AG09319 (cell line): Measurements from ENCODE around the gene MAN2C1.
"Not testable (repeated sequence)": the region's sequence is repeated elsewhere in the genome, so short reads cannot be mapped to it uniquely, and the experiment has no call there.

ENCODE experiments used
- DNase-seq: peaks from one replicate; pipeline ENCODE4 v3.0.0-alpha.2; 2010; ENCODE audit warnings: low read depth; ENCODE audit errors: extremely low read depth
- TF ChIP-seq, protein P1 (sequence below): IDR thresholded peaks from 2 replicates; pipeline ENCODE4 v1.5.1; 2011; ENCODE audit warnings: low read depth, mild to moderate bottlenecking, inconsistent platforms, low read length, moderate library complexity

MAN2C1 gene

DNA sequence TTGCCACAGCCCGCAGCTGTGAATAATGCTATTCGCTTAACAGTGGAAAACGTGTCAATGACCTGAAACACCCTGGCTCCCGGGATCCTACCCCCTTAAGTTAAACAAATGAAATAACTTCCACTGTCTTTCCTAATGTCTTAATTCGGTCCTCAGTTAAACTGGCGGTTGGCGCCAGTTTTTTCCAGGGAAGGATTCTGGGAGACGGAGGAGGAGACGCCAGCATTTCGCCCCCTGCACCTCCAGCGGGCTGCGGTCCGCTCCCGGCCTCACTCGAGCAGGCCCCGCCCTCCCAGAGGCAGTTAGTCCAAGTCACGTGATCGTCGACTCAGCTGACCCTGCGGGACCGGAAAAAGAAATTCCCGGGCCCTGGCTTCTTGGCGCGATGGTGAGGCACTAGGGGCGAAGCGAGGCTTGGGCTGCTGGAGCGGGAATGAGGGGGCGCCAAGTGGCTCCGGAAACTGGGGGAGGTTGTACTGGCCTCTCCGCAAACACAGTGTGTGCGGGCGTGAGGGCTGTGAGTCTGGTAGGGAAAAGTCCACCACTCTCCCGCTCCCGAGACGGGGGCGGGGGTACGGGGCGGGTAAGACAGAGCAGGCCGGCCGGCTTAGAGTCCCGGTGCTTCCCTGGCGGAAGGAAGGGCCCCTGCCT lies 32.6 kb downstream of the MAN2C1 start, which contains the start of gene COMMD4:
Gene COMMD4, plus strand, starts transcription at position 359 of the 651 bp plus-strand sequence. Its CDS starts 27 bp downstream, at position 386.
- DNase-seq, result peak; percentile 86
- TF ChIP-seq, protein P1, sequence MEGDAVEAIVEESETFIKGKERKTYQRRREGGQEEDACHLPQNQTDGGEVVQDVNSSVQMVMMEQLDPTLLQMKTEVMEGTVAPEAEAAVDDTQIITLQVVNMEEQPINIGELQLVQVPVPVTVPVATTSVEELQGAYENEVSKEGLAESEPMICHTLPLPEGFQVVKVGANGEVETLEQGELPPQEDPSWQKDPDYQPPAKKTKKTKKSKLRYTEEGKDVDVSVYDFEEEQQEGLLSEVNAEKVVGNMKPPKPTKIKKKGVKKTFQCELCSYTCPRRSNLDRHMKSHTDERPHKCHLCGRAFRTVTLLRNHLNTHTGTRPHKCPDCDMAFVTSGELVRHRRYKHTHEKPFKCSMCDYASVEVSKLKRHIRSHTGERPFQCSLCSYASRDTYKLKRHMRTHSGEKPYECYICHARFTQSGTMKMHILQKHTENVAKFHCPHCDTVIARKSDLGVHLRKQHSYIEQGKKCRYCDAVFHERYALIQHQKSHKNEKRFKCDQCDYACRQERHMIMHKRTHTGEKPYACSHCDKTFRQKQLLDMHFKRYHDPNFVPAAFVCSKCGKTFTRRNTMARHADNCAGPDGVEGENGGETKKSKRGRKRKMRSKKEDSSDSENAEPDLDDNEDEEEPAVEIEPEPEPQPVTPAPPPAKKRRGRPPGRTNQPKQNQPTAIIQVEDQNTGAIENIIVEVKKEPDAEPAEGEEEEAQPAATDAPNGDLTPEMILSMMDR, result no peak

DNA sequence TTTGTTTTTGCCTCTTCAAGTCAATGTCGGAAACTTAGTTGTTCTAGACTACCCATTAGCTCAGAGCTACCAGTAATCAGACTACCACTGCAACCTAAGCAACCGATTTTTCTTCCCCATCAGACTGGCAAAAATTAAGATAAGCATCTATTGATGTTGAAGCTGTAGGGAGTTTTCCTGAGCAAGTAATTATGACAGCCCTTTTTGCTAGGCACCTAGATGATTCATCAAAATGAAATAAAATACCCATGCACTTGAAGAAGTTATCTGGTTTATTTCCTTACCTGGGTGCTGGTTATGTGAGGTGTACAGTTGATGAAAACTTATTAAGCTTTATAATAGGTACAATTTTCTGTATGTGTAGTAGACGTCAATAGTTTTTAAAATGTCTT lies 33.1 kb downstream of the MAN2C1 start:
- TF ChIP-seq, protein P1, result no peak
- no peak for DNase-seq

DNA sequence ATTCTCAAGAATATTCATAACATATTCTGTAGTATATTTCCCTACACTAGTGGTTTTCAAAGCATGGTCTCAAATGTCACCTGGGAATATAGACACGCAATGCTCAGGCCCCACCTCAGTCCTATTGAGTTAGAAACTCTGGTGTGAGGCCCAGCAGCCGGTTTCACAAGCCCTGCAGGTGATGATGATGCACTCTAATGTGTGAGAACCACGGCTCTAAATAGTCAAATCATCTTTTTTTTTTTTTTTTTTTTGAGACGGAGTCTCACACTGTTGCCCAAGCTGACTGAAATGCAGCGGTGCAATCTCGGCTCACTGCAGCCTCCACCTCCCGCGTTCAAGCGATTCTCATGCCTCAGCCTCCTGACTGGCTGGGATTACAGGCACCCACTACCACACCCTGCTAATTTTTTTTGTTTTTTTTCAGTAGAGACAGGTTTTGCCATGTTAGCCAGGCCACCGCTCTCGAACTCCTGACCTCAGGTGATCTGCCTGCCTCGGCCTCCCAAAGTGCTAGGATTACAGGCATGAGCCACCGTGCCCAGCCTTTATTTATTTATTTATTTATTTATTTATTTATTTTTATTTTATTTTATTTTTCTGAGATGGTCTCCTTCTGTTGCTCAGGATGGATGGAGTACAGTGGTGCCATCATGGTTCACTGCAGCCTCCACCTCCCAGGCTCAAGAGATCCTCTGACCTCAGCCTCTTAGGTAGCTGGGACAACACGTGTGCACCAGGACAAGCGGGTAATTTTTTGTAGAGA lies 34.6 kb downstream of the MAN2C1 start:
- DNase-seq, result not testable (repeated sequence)

DNA sequence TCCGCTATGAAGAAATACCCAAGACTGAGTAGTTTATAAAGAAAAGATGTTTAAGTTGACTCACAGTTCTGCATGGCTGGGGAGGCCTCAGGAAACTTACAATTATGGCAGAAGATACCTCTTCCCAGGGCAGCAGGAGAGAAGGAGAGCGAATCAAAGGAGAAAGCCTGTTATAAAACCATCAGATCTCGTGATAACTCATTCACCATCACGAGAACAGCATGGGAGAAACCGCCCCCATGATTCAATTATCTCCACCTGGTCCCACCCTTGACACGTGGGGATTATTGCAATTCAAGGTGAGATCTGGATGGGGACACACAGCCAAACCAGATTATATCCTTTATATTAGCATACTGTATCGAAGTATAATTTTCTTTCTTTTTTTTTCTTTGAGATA lies 36.3 kb downstream of the MAN2C1 start:
- not testable (repeated sequence) for DNase-seq

DNA sequence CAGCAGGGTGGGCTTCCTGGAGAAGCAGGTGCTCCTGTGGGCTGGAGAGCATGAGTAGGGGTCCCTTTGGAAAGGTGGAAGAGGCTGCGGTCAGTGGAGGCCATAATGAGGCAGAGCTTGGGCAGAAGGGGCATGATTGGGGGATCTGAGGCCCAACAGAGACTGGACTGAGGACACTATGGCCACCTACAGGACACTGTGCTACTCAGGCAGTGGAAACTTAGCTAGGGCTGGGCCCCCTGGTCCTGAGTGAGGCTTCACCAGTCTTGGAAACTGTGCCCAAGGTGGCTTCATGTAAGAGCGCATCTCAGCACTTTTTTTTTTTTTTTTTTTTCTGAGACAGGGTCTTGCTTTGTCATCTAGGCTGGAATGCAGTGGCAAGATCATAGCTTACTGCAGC lies 38.8 kb downstream of the MAN2C1 start:
- DNase-seq, result no peak
- TF ChIP-seq, protein P1, result no peak

DNA sequence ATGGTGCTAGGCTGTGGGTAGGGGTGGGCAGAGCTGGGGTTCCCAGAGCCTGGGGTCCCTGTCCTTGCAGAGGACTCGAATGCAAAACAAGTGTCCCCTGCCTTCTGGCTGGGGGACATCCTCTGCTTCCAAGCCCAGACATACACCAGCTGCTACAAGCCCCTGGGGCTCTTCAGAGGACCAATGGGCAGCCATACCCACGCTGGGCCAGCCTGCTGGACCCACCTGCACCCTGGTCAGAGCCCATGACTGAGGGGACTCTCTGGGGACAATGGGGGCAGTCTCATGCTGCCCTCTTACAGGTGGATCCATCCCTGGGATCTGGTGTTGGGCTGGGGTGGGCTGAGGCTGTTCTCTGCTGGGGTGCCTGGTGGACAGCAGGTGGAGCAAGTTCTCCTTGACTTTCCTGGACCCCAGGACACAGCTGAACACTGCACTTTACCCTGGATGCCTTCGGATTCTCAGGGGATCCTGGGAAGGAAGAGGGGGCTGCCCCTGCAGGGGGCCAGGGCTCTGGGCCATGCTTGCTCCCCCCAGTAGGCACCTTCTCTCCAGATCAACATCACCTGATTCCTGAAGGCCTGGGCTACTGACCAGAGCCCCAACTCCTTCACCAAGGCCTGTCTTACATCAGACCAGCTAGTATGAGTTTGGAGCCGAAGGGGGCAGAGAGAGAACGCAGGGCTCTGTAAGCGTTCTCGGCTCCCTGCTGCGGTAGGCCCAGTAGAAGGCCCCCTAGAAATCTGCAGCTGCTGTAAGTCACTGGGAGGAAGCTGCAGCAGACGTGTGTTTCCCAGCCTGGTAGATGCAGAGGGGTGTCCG lies 39.7 kb downstream of the MAN2C1 start:
- TF ChIP-seq, protein P1, result no peak
- no peak for DNase-seq

DNA sequence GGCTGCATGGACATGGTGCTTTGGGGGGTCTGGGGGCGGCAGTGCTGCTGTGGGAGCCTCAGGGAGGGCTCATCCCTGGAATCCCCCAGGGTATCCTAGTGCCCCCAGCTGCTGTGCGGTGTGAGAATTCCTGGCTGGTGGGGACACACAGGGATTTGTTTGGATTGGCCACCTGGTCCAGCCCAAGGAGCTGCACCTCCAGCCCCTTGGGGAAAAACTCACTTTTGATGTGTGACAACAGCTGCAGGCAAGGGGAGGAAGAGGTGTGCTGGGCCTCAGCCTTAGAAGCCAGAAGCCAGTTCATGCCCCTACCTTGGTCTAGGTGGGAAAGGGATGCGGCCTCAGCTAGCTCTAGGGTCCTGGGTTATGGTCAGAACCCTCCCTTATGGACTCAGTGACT lies 40.9 kb downstream of the MAN2C1 start:
- TF ChIP-seq, protein P1, result no peak
- no peak for DNase-seq

DNA sequence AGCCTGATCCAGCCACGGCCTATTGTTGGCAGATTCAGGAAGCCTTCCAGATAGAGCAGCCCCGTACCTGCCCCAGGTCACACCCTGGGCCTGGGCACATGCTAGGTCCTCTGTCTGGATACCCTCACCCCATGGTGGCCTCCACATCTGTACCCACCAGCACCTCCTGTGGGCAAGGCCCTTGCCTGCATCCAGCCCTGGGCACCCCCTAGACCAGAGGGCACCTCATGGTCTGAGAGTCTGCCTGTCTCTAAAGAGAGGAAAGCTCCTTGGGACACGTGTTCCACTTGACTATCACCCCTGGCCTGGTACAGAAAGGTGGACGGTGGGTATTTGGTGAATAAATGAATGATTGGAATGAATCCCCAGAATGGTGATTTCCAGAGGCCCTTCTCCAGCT lies 41.4 kb downstream of the MAN2C1 start:
- TF ChIP-seq, protein P1, result no peak
- DNase-seq, result no peak
